Measurements from ENCODE around the gene SPAG16.

Gene SPAG16

GRCh38 chr2:213475433-213475832 lies 191.2 kb downstream of the SPAG16 start:
- Histone ChIP-seq H3K79me2 (ENCODE audit: low read length) (no peaks in the 10 kb centered on the region), H3K4me1 (ENCODE audit: low read length) (no peaks in the 10 kb centered on the region), H2AFZ (ENCODE audit: low read depth, low read length) (no peak overlapping the region), H3K4me3 (ENCODE audit: low read length) (no peak overlapping the region), H3K9me3 (ENCODE audit: insufficient read depth, low read length) (peaks cover 7% of the 10 kb centered on the region), H3K27me3 (ENCODE audit: low read depth, low read length) (no peaks in the 10 kb centered on the region), H3K4me2 (ENCODE audit: low read length) (no peak overlapping the region), H3K36me3 (replicated peaks; ENCODE audit: low read depth, low read length) (no peaks in the 10 kb centered on the region), H4K20me1 (ENCODE audit: insufficient read depth, low read length) (no peaks in the 10 kb centered on the region), H3K9ac (ENCODE audit: low read length) (no peak overlapping the region), H3K27ac (ENCODE audit: low read length) (no peak overlapping the region)
- TF ChIP-seq EZH2phosphoT487 (IDR thresholded peaks at IDR 0.05; ENCODE audit: low read depth) = no peak
- TF ChIP-seq, protein P1, sequence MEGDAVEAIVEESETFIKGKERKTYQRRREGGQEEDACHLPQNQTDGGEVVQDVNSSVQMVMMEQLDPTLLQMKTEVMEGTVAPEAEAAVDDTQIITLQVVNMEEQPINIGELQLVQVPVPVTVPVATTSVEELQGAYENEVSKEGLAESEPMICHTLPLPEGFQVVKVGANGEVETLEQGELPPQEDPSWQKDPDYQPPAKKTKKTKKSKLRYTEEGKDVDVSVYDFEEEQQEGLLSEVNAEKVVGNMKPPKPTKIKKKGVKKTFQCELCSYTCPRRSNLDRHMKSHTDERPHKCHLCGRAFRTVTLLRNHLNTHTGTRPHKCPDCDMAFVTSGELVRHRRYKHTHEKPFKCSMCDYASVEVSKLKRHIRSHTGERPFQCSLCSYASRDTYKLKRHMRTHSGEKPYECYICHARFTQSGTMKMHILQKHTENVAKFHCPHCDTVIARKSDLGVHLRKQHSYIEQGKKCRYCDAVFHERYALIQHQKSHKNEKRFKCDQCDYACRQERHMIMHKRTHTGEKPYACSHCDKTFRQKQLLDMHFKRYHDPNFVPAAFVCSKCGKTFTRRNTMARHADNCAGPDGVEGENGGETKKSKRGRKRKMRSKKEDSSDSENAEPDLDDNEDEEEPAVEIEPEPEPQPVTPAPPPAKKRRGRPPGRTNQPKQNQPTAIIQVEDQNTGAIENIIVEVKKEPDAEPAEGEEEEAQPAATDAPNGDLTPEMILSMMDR (IDR thresholded peaks at IDR 0.05; ENCODE audit: low read depth, low read length) = no peak

DNA sequence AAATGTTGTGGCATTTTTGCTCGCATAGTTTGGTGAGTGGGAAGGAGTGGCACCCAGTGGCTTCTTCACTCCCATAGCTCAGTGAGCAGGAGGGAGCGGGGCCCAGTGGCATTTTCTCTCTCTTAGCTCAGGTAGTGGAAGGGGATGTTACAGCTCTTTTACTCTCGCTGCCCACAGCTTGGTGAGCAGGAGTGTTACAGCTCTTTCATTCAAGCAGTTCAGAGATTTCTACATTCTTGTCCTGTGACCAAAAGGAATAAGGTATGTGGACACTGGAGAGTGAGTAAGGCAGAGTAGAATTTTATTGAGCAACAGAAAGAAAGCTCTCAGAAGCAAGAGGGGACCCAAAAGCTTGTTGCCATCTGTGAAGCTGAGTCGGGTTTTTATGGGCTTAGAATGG lies 192.4 kb downstream of the SPAG16 start:
- H3K27ac ChIP-seq (ENCODE audit: low read length) = no peak overlapping the region
- H3K27me3 ChIP-seq (ENCODE audit: low read depth, low read length) = no peaks in the 10 kb centered on the region
- no peaks in the 10 kb centered on the region for H3K4me1 ChIP-seq (ENCODE audit: low read length)
- H2AFZ ChIP-seq (ENCODE audit: low read depth, low read length) = no peak overlapping the region
- no peaks in the 10 kb centered on the region for H4K20me1 ChIP-seq (ENCODE audit: insufficient read depth, low read length)
- H3K36me3 ChIP-seq (replicated peaks; ENCODE audit: low read depth, low read length) = no peaks in the 10 kb centered on the region
- H3K9me3 ChIP-seq (ENCODE audit: insufficient read depth, low read length) = peaks cover 7% of the 10 kb centered on the region
- H3K4me3 ChIP-seq (ENCODE audit: low read length) = no peak overlapping the region
- no peak overlapping the region for H3K4me2 ChIP-seq (ENCODE audit: low read length)
- H3K9ac ChIP-seq (ENCODE audit: low read length) = no peak overlapping the region
- no peaks in the 10 kb centered on the region for H3K79me2 ChIP-seq (ENCODE audit: low read length)
- TF ChIP-seq, protein P1 (IDR thresholded peaks at IDR 0.05; ENCODE audit: low read depth, low read length) = no peak
- TF ChIP-seq EZH2phosphoT487 (IDR thresholded peaks at IDR 0.05; ENCODE audit: low read depth) = no peak

GRCh38 chr2:213490087-213490486 lies 205.8 kb downstream of the SPAG16 start:
- no peaks in the 10 kb centered on the region for H3K27me3 ChIP-seq (ENCODE audit: low read depth, low read length)
- TF ChIP-seq, protein P1 (IDR thresholded peaks at IDR 0.05; ENCODE audit: low read depth, low read length) = peak; percentile 45
- no peak for TF ChIP-seq EZH2phosphoT487 (IDR thresholded peaks at IDR 0.05; ENCODE audit: low read depth)

GRCh38 chr2:213491376-213491775 lies 207.1 kb downstream of the SPAG16 start:
- no peak for TF ChIP-seq EZH2phosphoT487 (IDR thresholded peaks at IDR 0.05; ENCODE audit: low read depth)
- TF ChIP-seq, protein P1 (IDR thresholded peaks at IDR 0.05; ENCODE audit: low read depth, low read length) = no peak
- H3K79me2 ChIP-seq (ENCODE audit: low read length) = no peaks in the 10 kb centered on the region
- H2AFZ ChIP-seq (ENCODE audit: low read depth, low read length) = no peak overlapping the region
- H4K20me1 ChIP-seq (ENCODE audit: insufficient read depth, low read length) = no peaks in the 10 kb centered on the region
- no peak overlapping the region for H3K27ac ChIP-seq (ENCODE audit: low read length)
- no peak overlapping the region for H3K4me2 ChIP-seq (ENCODE audit: low read length)
- H3K27me3 ChIP-seq (ENCODE audit: low read depth, low read length) = no peaks in the 10 kb centered on the region
- H3K9me3 ChIP-seq (ENCODE audit: insufficient read depth, low read length) = no peaks in the 10 kb centered on the region
- no peaks in the 10 kb centered on the region for H3K36me3 ChIP-seq (replicated peaks; ENCODE audit: low read depth, low read length)
- no peak overlapping the region for H3K9ac ChIP-seq (ENCODE audit: low read length)
- no peaks in the 10 kb centered on the region for H3K4me1 ChIP-seq (ENCODE audit: low read length)
- H3K4me3 ChIP-seq (ENCODE audit: low read length) = no peak overlapping the region

More at GRCh38 chr2:213490087-213490486, 205.8 kb downstream of the SPAG16 start:
- H3K4me3 ChIP-seq (ENCODE audit: low read length) = no peak overlapping the region
- H3K9ac ChIP-seq (ENCODE audit: low read length) = no peak overlapping the region
- no peak overlapping the region for H3K27ac ChIP-seq (ENCODE audit: low read length)
- H3K36me3 ChIP-seq (replicated peaks; ENCODE audit: low read depth, low read length) = no peaks in the 10 kb centered on the region
- H3K4me2 ChIP-seq (ENCODE audit: low read length) = no peak overlapping the region
- 0 out of 2 replicates have a peak, but pooled peaks cover 4% of the 10 kb centered on the region for H3K9me3 ChIP-seq (ENCODE audit: insufficient read depth, low read length)
- no peak overlapping the region for H2AFZ ChIP-seq (ENCODE audit: low read depth, low read length)
- H3K79me2 ChIP-seq (ENCODE audit: low read length) = no peaks in the 10 kb centered on the region
- no peaks in the 10 kb centered on the region for H4K20me1 ChIP-seq (ENCODE audit: insufficient read depth, low read length)
- no peaks in the 10 kb centered on the region for H3K4me1 ChIP-seq (ENCODE audit: low read length)
